ENCODE measurements around the gene TBC1D22A.
"Not testable (repeated sequence)": the region's sequence is repeated elsewhere in the genome, so short reads cannot be mapped to it uniquely, and the experiment has no call there.

Gene TBC1D22A

DNA sequence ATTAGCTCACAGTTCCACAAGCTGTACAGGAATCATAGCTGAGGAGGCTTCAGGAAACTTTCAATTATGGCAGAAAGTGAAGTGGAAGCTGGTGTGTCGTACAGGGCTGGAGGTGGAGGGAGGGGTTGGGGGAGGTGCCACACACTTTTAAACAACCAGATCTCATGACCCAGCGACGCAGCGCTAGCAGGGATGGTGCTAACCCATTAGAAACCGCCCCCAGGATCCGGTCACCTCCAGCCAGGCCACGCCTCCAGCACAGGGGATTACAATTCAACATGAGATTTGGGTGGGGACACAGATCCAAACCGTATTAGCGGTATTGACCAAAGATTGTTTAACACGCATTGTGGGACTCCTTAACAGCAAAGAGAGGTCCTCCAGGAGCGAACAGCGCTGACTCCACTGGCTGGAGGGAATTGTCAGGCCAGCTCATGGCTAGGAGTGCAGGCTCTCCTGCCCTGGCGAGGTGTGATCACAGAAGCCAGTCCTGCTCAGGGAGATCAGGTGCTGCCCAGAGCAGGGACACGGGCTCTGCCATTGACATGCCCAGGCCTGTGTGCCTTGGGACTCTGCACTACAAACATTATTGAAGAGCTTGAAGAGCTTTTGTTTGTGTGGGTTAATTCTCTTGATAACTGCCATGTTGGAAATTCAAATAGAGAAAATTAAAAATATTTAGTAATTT lies 215.3 kb downstream of the TBC1D22A start:
- DNase-seq: no peak

DNA sequence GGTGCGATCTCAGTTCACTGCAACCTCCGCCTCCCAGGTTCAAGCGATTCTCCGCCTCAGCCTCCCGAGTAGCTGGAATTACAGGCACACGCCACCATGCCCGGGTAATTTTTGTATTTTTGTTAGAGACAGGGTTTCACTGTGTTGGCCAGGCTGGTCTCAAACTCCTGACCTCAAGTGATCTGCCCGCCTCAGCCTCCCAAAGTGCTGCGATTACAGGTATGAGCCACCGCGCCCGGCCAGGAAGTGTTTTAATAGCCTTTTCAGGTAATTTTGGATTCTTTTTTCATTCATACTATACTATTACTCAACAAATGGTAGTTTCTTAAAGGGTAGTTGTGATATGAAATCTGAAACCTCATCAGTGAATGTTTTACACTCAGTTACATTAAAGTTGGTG lies 216.2 kb downstream of the TBC1D22A start:
- DNase-seq: not testable (repeated sequence)

DNA sequence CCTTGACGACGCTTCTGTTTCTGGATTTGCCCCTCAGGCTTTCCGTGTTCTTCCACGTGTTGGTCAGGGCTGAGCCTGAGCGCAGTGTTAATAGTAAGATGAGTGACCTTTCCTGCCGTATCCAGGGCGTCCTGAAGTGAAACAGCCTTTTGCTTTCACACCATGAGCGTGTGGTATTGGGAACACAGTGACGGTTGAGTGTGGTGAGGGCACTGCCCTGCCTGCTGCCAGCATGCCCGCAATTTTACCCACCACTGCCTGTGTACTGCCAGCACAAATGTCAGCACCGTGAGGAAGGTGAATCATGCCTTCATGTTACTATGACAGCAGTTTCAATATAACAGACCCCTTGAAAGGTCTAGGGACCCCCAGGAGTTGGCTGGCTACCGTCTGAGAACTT lies 217.1 kb downstream of the TBC1D22A start:
- DNase-seq: no peak

GRCh38 chr22:46980392-46980791 lies 217.9 kb downstream of the TBC1D22A start:
- DNase-seq: no peak

DNA sequence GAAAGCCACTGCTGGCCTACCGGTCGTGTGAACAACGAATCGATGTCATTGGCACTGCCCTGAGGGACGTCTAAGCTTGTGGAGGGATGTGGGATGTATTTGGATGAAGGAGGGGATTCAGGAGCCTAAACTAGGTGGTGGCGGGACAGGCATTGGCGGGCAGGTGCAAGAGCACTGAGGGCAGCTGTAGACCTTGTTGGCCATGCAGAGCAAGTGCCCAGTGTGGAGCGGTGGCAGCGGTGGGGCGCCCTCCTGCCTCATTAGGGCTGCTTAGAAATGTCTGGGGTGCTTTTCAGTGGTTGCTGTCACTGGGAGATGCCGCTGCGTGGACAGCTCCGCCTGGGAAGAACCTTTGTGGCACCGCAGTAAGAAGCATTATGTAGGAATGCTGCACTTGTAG lies 220.2 kb downstream of the TBC1D22A start:
- no peak for DNase-seq

GRCh38 chr22:46983046-46983445 lies 220.6 kb downstream of the TBC1D22A start:
- DNase-seq: no peak

- DNase-seq: no peak
These were observed 222.5 kb downstream of the TBC1D22A start for GRCh38 chr22:46984751-46985506.

- no peak for DNase-seq
These were observed 223.0 kb downstream of the TBC1D22A start for GRCh38 chr22:46985507-46985882.

- no peak for DNase-seq
These were observed 224.3 kb downstream of the TBC1D22A start for GRCh38 chr22:46986788-46987187.

- DNase-seq: no peak
These were observed 228.6 kb downstream of the TBC1D22A start for GRCh38 chr22:46990937-46991550.

DNA sequence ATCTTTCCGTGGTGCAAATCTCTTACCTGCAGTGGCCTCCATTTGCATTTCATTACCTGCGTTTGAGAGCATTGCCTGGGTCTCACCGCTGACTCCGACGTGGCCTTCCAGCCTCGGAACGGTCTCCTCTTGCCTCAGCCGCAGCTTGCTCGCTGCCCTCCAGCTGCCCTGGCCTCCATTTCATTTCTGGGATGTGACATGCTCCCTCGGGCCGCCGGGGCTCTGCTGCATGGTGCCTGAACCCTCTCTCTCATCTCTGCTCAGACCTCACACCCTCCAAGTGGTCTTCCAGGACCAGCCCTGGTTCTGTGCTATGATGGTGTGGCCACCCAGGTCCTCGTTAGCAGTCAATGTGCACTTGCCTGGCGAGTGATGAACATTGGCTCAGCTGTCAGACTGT lies 229.2 kb downstream of the TBC1D22A start:
- no peak for DNase-seq

DNA sequence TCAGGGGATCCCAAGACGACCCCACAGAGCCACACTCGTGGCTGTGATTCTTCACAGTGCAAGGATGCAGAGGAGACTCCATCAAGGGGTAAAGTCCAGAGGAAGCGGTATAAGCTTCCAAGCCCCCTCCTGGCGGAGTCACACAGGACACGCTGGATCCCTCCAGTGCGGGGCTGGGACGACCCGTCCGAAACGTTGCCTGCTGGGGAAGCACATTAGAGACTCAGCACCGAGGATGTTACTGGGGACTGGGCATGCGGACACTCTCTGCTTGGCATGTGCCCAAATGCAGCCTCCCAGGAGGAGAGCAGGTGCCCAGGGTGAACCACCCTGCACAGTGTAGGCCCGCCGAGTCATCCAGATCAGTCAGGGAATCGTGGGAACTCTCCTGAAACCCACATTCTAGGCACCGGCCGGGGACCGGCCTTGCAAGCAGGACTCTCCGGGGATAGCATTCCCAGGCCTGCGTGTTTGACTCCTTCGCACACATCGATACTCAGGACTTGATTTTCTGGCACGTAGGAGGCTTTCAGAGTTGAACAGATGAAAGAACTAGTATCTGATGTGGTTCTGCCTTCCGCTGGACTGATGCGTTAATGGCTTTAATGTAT lies 229.8 kb downstream of the TBC1D22A start:
- no peak for DNase-seq

DNA sequence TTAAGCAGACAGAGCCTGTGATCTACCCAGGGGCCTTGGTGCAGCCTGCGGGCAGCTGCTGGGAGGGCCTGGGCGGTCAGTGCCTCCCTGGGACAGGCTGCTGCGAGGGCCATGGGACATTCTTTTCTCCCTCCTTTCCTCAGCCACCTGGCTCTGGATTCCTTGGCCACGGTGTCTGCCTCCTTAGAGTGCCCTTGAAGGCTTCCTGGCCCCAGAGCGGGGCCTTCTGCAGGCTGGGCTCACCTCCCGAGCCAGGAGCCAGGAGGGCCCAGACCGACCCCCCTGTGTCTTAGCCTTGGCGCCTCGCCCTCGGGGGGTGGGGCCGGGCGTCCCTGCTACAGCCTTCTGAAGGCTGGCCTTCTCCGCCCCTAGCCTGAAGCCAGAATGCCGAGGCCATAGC lies 231.2 kb downstream of the TBC1D22A start:
- DNase-seq: no peak

DNA sequence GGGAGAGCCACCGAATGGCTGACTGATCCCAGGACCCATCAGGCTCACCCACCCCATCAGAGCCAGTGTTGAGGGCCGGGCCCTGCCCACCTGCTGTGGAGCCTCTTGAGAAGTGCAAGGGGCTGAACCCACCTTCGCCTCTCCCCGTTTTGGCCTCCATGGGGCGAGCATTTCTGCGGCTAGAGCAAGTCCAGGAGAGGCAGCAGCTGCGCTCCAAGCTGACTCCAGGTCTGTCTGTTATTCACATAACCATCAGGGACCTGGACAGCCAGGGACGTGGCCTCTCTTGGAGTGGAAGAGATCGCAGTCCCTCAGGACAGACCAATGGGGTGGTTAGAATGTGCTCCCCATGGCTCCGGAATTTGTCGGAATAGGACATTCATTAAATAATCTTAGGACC lies 231.8 kb downstream of the TBC1D22A start:
- no peak for DNase-seq

GRCh38 chr22:46994983-46995382 lies 232.5 kb downstream of the TBC1D22A start:
- DNase-seq: no peak

GRCh38 chr22:46995501-46996360 lies 233.3 kb downstream of the TBC1D22A start:
- DNase-seq: no peak

DNA sequence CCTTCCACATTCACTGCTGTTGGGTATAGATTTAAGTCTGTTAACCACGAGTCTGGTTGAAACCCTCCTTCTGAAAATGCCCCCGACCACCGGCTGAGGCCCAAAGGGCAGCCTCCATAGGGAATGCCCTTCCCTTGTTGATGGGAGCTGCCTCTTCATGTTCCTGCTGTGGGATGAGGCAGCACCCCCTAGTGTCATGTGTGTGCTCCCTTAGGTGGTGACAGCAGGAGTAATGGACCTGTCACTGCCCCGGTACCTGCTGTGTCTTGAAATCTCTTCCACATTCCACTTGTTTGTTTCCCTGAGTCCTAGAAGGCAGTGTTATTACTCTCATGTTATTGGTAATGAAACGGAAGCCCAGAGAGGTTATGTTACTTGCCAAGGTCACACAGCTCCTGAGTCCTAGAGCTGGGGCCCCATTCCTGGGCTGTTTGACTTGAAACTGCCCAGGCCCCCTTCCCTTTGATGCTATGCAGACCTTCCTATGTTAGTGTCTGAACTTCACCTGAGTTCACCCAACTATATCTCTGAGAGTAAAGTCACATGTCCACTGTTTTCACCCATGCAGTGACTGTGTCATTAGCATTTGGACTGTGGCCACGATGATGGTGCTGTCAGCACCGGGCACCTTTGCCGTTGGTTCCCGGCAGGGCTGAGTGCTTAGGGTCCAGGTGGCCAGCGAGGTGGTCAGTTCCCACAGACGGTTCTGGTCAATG lies 234.3 kb downstream of the TBC1D22A start:
- no peak for DNase-seq

GRCh38 chr22:46997311-46997970 lies 235.0 kb downstream of the TBC1D22A start:
- DNase-seq: no peak

- DNase-seq: no peak
These were observed 235.9 kb downstream of the TBC1D22A start for GRCh38 chr22:46998331-46998730.

GRCh38 chr22:47000256-47000655 lies 237.8 kb downstream of the TBC1D22A start:
- no peak for DNase-seq

DNA sequence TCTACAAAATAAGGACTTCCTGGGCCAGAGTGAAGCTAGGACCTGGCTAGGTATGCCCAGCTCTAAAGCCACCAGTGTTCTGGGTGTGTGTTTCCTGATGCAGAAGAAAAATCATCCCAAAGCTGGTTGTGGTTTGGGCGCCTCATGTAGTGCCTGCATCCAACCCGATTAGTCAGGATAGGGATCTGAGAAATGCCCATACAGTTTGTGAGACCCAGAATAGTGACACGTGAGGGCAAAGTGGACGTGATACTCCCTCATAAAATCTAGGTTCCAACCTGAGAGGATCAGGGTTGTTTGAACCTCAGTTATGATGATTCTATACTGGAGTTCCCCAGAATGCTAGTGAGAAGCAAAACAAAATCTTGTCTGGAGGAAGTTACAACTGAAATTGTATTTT lies 238.4 kb downstream of the TBC1D22A start:
- no peak for DNase-seq

DNA sequence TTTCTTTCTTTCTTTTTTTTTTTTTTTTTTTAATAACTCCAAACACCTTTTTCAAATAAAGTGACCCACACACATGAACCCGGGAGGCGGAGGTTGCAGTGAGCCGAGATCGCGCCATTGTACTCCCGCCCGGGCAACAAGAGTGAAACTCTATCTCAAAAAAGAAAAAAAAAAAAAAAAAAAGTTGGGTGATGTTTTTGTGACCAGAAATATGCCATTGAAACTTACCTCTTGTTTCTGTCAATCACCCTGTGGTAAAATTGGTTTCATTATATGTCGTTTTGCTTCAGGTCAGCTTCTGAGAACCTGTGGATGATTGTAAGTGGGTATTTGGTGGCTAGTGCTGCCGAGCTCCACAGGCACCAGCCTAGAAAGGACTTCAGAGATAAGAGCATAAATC lies 238.8 kb downstream of the TBC1D22A start:
- DNase-seq: no peak
